Hepatocyte (in vitro differentiated cells): ENCODE data around the gene ATP5MG. TPM values are rescaled to one million over a fixed set of nuclear protein-coding genes. Genes with fewer than 3 reads are reported as not detected.

Experiments
- DNase-seq: peaks from one replicate; pipeline ENCODE4 v3.0.0-alpha.2; 2016; ENCODE audit warnings: low spot score
- H2AFZ ChIP-seq: fragments of 200-600 bp; sonication (generic); 2 replicates; pipeline ENCODE4 v1.6.0; 2016; ENCODE audit warnings: antibody characterized with exemption, mild to moderate bottlenecking
- H3K27ac ChIP-seq: fragments of 200-600 bp; sonication (generic); 2 replicates; pipeline ENCODE4 v1.5.1; 2016; ENCODE audit warnings: mild to moderate bottlenecking
- H3K27me3 ChIP-seq: fragments of 200-600 bp; sonication (generic); 2 replicates; pipeline ENCODE4 v1.6.1; 2016
- H3K36me3 ChIP-seq: fragments of 200-600 bp; sonication (generic); replicated peaks from 2 replicates; pipeline ENCODE4 v1.5.1; 2016; ENCODE audit warnings: low read depth; ENCODE audit not compliant: insufficient read depth
- H3K4me1 ChIP-seq: fragments of 200-600 bp; sonication (generic); 2 replicates; pipeline ENCODE4 v1.5.1; 2016; ENCODE audit warnings: mild to moderate bottlenecking, moderate library complexity; ENCODE audit not compliant: insufficient read depth
- H3K4me2 ChIP-seq: fragments of 200-600 bp; sonication (generic); 2 replicates; pipeline ENCODE4 v1.6.0; 2016
- H3K4me3 ChIP-seq: fragments of 200-600 bp; sonication (generic); 2 replicates; pipeline ENCODE4 v1.5.1; 2016; ENCODE audit warnings: mild to moderate bottlenecking
- H3K79me2 ChIP-seq: fragments of 200-600 bp; sonication (generic); 2 replicates; pipeline ENCODE4 v1.6.0; 2017; ENCODE audit warnings: mild to moderate bottlenecking
- H3K9me2 ChIP-seq: fragments of 200-600 bp; sonication (generic); replicated peaks from 2 replicates; pipeline ENCODE4 v1.6.0; 2017; ENCODE audit warnings: mild to moderate bottlenecking; ENCODE audit not compliant: insufficient read depth
- H3K9me3 ChIP-seq: fragments of 200-600 bp; sonication (generic); 2 replicates; pipeline ENCODE4 v1.5.1; 2016; ENCODE audit warnings: low read depth, mild to moderate bottlenecking
- H4K20me1 ChIP-seq: fragments of 200-600 bp; sonication (generic); 2 replicates; pipeline ENCODE4 v1.6.0; 2016; ENCODE audit warnings: mild to moderate bottlenecking; ENCODE audit not compliant: insufficient read depth, poor library complexity, severe bottlenecking
- EZH2 ChIP-seq: fragments of 200-600 bp; sonication (generic); IDR thresholded peaks from 2 replicates; pipeline ENCODE4 v1.6.1; 2016; ENCODE audit warnings: antibody characterized with exemption, mild to moderate bottlenecking, borderline replicate concordance
- EZH2phosphoT487 ChIP-seq: fragments of 200-600 bp; sonication (generic); IDR thresholded peaks from one replicate; pipeline ENCODE4 v1.6.1; 2018; ENCODE audit warnings: antibody characterized with exemption, mild to moderate bottlenecking, low read depth, moderate library complexity; ENCODE audit not compliant: unreplicated experiment, severe bottlenecking
- WGBS: methylation state at CpG from one replicate; pipeline ENCODE4 v1.1.6; 2016; ENCODE audit warnings: low lambda C conversion rate; ENCODE audit errors: missing lambda C conversion rate; 5-methylcytosine and 5-hydroxymethylcytosine counted together
- polyA plus RNA-seq: library from polyadenylated mRNA; unstranded; fragments of >200 nt; fragmentation: Nextera tagmentation; extraction: Ambion mirVana; gene quantifications from 2 replicates; pipeline ENCODE4 v1.2.1, GENCODE V29; 2016
- total RNA-seq: library from RNA; depleted of rRNA; stranded (reverse); fragments of >200 nt; gene quantifications from 2 replicates; pipeline ENCODE4 v1.2.3, GENCODE V29; 2014
- TF ChIP-seq, protein P1 (sequence below): fragments of 200-600 bp; sonication (generic); IDR thresholded peaks from 2 replicates; pipeline ENCODE4 v1.5.1; 2016; ENCODE audit warnings: antibody characterized with exemption, mild to moderate bottlenecking; ENCODE audit not compliant: poor library complexity

ATP5MG gene
- total and polyA plus RNA-seq, 2 experiments from 2014 or later, result 64.7 to 471 TPM

DNA sequence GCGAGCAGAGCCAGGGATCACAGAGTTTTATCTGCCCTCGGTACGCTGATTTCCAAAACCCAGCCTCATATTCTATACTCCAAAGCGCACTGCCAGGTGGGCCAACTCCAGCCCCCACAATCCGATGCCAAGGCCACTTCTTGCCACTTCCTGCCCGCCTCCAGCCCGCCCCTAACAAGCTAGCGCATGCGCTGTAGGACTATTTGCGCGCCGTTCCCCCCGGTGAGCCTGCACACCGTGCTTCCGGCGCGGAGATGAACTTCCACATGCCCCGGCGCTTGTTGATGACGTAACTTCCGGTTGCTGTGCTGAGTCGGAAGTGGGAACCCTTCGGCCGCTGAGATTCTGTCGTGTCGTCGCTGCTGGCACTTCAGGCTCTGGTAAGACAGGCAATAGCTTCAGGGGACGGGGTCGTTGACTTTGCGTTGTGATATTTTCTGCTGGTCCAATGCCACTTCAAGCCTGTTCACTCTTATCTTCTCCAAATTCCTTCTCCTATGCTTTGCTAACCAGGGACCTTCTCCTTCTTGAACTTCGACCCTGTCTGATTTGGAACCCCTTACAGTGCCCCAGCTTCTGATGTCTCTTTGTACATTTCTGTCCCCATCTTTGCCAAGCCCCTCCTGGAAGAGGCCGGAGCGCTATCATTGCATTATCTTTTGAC, 42.0 kb upstream of the ATP5MG start, which contains the start of gene UBE4A:
Gene UBE4A (plus strand): TSS at position 306 of the 664 bp plus-strand sequence. CDS start 5,481 bp downstream, outside the sequence.
- 8% methylated on average over 33 of the region's 33 CpGs for WGBS
- H3K36me3 ChIP-seq, result no peaks in the 10 kb centered on the region
- no peaks in the 10 kb centered on the region for H3K27me3 ChIP-seq
- peak within 1 kb of the TSS; percentile 80 for H2AFZ ChIP-seq
- H3K9me3 ChIP-seq, result no peaks in the 10 kb centered on the region
- TF ChIP-seq EZH2 (no peak), EZH2phosphoT487 (no peak)
- TF ChIP-seq, protein P1, sequence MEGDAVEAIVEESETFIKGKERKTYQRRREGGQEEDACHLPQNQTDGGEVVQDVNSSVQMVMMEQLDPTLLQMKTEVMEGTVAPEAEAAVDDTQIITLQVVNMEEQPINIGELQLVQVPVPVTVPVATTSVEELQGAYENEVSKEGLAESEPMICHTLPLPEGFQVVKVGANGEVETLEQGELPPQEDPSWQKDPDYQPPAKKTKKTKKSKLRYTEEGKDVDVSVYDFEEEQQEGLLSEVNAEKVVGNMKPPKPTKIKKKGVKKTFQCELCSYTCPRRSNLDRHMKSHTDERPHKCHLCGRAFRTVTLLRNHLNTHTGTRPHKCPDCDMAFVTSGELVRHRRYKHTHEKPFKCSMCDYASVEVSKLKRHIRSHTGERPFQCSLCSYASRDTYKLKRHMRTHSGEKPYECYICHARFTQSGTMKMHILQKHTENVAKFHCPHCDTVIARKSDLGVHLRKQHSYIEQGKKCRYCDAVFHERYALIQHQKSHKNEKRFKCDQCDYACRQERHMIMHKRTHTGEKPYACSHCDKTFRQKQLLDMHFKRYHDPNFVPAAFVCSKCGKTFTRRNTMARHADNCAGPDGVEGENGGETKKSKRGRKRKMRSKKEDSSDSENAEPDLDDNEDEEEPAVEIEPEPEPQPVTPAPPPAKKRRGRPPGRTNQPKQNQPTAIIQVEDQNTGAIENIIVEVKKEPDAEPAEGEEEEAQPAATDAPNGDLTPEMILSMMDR, result no peak
- no peaks in the 10 kb centered on the region for H3K4me1 ChIP-seq
- peak within 1 kb of the TSS; percentile 93 for H3K4me2 ChIP-seq
- H3K4me3 ChIP-seq, result peak within 1 kb of the TSS; percentile 99
- peaks cover 46% of the 10 kb centered on the region for H3K79me2 ChIP-seq
- no peaks in the 10 kb centered on the region for H3K9me2 ChIP-seq
- H4K20me1 ChIP-seq, result no peaks in the 10 kb centered on the region
- DNase-seq, result peak; percentile 95
- peak within 1 kb of the TSS; percentile 91 for H3K27ac ChIP-seq

DNA sequence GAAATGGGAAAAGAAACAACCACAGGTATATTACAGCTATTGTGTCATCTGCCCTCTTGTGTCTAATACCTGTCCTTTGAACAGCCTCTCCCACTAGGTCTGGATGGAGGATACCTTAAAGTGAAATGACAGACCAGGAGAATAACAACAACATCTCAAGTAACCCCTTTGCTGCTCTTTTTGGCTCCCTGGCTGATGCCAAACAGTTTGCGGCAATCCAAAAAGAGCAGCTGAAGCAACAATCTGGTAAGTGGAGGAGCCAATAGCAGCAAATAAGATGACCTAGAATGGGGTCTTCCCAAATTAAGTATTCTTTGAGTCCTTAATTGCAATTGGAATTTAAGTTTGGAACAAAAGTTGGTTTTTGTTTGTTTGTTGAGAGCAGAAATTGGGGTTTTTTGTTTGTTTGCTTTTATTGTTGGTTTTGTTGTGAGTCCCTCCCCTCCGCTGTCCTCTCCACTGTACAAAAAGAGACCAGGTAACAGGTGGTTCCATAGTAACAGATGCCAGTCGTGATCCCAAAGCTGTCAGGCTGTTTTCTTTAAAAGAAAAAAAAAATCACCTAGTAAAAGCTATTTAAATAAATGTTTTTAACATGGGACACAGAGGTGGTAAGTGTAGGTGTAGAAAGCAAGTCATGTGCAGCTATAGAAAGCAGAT, 36.3 kb upstream of the ATP5MG start:
- TF ChIP-seq EZH2phosphoT487 (no peak), EZH2 (no peak)
- TF ChIP-seq, protein P1, result no peak
- Histone ChIP-seq H3K27ac (no peak overlapping the region), H3K4me3 (no peak overlapping the region), H2AFZ (no peak overlapping the region), H3K4me1 (no peaks in the 10 kb centered on the region), H3K9me2 (no peaks in the 10 kb centered on the region), H3K36me3 (no peaks in the 10 kb centered on the region), H3K9me3 (no peaks in the 10 kb centered on the region), H3K27me3 (no peaks in the 10 kb centered on the region), H3K4me2 (no peak overlapping the region), H3K79me2 (peaks cover 56% of the 10 kb centered on the region), H4K20me1 (no peaks in the 10 kb centered on the region)
- 98% methylated on average over 3 of the region's 3 CpGs for WGBS
- DNase-seq, result no peak

DNA sequence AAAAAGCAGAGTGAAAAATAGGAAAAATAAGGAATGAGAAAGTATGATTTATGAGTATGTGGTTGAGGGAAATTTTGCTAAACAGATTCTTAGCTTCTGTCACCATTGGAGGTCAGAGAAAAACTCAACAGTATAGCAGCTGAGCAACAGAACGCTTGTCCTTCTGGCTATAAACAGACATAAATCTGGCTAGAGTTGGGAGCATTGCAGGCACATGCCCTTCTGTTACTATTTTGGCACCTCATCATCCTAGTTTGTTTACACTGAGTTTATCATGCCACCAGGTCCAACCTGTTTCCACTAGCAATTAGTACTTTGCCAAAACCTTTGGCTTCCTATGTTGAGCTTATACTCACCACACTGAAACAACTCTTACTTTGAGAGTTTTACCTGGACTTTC, 35.1 kb upstream of the ATP5MG start:
- no peak overlapping the region for H3K27ac ChIP-seq
- DNase-seq, result no peak
- no peak overlapping the region for H2AFZ ChIP-seq
- WGBS, result 87% methylated on average over 1 of the region's 1 CpG
- no peaks in the 10 kb centered on the region for H3K27me3 ChIP-seq
- no peaks in the 10 kb centered on the region for H3K36me3 ChIP-seq
- H3K9me3 ChIP-seq, result no peaks in the 10 kb centered on the region
- no peak overlapping the region for H3K4me3 ChIP-seq
- no peaks in the 10 kb centered on the region for H3K4me1 ChIP-seq
- no peaks in the 10 kb centered on the region for H3K9me2 ChIP-seq
- no peaks in the 10 kb centered on the region for H4K20me1 ChIP-seq
- TF ChIP-seq EZH2phosphoT487 (no peak), EZH2 (no peak)
- TF ChIP-seq, protein P1, result no peak
- H3K79me2 ChIP-seq, result peaks cover 44% of the 10 kb centered on the region
- no peak overlapping the region for H3K4me2 ChIP-seq
